HFF-Myc (cell line): ENCODE results near the gene LRRC18.

Experiments
- DNase-seq: peaks from one replicate; pipeline ENCODE4 v3.0.0-alpha.2; 2011; ENCODE audit warnings: low read depth; ENCODE audit errors: extremely low read depth
- H3K4me3 ChIP-seq: replicated peaks from 2 replicates; pipeline ENCODE4 v1.5.1; 2011; ENCODE audit warnings: low read depth, mild to moderate bottlenecking, control low read depth, low read length
- TF ChIP-seq, protein P1 (sequence below): IDR thresholded peaks from 2 replicates; pipeline ENCODE4 v1.5.1; 2012; ENCODE audit warnings: mild to moderate bottlenecking, low read depth, low read length, control low read depth; ENCODE audit errors: missing control alignments

Gene LRRC18

DNA sequence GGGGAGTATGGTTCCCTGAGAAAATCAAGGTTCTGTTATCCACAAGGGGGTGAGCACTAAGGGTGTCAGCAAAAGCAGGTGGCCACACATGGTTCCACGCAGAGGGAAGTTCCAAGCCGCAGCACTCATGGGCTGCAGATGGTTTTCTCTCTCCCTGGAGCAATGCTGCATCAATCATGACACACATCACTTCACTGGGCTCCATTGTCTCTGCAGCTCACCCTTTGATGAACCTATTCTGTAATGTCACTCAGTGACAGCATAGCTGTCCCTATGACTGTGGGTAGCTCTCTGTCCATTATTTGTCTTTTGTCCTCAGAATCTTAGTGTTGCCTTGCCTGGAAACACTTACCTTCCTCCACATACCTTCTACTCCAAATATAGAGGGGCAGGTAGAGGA lies 34.8 kb downstream of the LRRC18 start:
- TF ChIP-seq, protein P1, sequence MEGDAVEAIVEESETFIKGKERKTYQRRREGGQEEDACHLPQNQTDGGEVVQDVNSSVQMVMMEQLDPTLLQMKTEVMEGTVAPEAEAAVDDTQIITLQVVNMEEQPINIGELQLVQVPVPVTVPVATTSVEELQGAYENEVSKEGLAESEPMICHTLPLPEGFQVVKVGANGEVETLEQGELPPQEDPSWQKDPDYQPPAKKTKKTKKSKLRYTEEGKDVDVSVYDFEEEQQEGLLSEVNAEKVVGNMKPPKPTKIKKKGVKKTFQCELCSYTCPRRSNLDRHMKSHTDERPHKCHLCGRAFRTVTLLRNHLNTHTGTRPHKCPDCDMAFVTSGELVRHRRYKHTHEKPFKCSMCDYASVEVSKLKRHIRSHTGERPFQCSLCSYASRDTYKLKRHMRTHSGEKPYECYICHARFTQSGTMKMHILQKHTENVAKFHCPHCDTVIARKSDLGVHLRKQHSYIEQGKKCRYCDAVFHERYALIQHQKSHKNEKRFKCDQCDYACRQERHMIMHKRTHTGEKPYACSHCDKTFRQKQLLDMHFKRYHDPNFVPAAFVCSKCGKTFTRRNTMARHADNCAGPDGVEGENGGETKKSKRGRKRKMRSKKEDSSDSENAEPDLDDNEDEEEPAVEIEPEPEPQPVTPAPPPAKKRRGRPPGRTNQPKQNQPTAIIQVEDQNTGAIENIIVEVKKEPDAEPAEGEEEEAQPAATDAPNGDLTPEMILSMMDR, result no peak

DNA sequence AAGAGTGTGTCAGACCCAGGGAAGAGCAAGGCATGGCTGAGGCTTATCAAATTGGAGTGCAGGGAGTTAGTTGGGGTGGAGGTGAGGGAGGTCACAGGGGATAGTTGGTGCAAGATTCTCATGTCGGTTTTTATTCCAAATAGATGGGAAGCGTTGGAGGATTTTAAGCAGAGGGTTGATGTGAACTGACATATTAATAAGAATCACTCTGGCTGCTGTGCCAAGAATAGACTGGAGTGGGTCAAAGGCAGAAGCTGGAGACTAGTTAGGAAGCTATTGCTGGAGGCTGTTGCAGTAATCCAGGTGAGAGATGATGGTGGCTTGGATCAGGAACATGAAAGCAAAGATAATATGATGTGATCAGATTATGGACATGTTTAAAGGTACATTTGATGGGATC lies 36.5 kb downstream of the LRRC18 start:
- no peak for DNase-seq
- TF ChIP-seq, protein P1, result no peak
- H3K4me3 ChIP-seq, result no peak overlapping the region

More for the DNA sequence above, 34.8 kb downstream of the LRRC18 start:
- DNase-seq, result no peak
- H3K4me3 ChIP-seq, result no peak overlapping the region

DNA sequence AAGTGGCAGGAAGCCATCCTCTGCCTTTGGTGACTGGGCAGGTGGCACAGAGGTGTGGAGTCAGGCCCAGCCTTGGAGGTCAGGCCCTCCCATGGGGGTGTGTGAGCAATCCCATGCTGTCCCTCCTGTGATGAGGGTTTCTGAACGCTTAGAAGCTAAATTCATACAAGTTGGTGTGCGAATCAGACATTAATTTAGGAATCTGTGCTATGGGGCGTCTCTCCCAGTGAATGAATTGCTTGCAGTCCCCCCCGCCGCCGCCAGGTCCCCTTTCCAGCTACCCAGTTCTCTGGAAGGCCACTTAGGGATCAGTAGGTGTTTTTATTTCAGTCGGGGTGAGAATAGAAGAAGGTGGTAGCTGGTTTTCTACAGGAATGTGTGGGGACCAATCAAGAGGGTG lies 37.5 kb downstream of the LRRC18 start:
- no peak overlapping the region for H3K4me3 ChIP-seq
- TF ChIP-seq, protein P1, result no peak
- no peak for DNase-seq

DNA sequence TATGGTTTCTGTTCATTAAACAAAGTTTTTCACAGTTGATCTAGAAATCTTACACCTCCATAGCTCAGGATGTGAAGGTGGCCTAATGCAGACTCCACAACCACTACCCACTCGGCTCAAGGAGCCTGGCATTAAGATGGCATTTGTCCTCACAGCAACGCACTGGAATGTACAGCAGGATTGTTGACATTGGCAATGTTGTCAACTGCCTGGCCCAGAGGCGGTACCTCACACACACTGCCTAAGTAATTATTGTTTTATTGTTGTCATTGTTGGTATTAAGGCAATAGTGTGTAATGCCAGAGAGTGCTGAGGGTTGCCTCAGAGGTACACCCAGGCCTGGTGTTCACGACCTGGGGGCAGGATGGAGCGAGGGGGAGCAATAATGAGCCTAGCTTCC lies 38.3 kb downstream of the LRRC18 start:
- DNase-seq, result no peak
- TF ChIP-seq, protein P1, result no peak
- H3K4me3 ChIP-seq, result no peak overlapping the region

DNA sequence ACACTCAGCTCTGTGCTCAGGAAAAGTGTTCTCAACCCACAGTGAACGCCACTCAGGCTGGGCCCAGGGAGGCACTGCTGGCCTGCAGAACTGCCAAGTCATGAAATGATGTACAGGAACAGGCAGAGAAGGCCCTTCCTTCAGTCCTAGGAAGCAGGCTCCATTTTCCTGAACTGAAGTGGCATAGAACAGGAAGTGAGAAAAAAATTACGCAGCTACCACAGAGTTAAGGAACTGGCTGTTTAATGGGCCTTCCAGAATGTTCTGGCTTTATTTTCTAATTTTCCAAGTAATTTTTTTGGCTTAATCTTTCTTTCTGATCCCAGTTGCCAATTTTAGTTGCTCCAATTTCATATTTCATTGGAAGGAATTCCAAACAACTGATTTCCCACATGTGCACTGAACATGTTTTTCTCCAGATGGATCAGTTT lies 39.3 kb downstream of the LRRC18 start:
- H3K4me3 ChIP-seq, result no peak overlapping the region
- TF ChIP-seq, protein P1, result no peak
- DNase-seq, result no peak

DNA sequence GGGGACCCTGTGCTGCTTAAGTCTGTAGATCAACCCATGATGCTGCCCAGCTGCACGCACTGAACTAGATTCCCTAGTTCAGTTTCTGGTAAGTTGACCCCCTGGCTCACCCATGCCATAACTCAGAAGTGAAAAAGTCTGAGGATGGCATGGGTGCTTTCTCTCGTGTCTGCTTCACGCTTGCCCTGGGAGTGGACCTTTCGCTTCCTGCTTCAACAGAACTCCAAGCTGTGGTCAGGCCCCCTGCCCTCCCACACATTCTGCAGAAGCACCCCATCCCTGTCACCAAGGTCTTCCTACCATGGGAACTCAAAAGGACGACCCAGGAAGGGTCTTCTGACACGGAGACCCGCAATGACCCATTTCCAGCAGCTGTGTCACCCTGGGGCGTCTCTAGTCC lies 39.9 kb downstream of the LRRC18 start:
- TF ChIP-seq, protein P1, result no peak
- DNase-seq, result no peak
- no peak overlapping the region for H3K4me3 ChIP-seq

DNA sequence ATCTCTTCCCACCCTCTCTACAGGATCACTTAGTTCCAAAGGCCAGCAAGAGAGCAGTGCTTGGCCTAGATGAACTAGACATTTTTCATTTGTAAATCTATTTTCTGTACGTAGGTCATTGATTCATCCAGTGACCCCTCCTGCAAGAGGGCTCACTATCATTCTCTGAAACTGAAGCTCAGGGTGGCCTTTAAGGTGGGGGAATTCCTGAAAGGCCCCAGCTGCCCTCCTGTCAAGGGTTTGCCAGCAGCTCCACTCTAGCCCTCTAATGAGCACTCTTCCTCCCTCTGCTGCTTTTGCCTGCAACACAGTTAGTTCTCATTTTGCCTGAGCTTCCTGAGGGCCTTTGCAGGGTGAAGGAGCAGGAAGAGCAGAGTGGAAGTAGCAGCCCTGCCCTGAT lies 41.2 kb downstream of the LRRC18 start:
- TF ChIP-seq, protein P1, result no peak
- no peak for DNase-seq
- H3K4me3 ChIP-seq, result no peak overlapping the region
